LoVo (cell line): ENCODE measurements around the gene HOXD4.
A peak's percentile ranks its signal among the peaks of the same experiment; 100 is the strongest.

Experiments
- DNase-seq: peaks from one replicate; pipeline ENCODE4 v3.0.0-alpha.2; 2016; ENCODE audit warnings: low spot score

Gene HOXD4

GRCh38 chr2:176156807-176157498, 5.6 kb downstream of the HOXD4 start, which contains the start of gene HOXD3:
HOXD3 (plus strand) TSS chr2:176157307; CDS start chr2:176169115, 11,808 bp downstream.
- no peak for DNase-seq

DNA sequence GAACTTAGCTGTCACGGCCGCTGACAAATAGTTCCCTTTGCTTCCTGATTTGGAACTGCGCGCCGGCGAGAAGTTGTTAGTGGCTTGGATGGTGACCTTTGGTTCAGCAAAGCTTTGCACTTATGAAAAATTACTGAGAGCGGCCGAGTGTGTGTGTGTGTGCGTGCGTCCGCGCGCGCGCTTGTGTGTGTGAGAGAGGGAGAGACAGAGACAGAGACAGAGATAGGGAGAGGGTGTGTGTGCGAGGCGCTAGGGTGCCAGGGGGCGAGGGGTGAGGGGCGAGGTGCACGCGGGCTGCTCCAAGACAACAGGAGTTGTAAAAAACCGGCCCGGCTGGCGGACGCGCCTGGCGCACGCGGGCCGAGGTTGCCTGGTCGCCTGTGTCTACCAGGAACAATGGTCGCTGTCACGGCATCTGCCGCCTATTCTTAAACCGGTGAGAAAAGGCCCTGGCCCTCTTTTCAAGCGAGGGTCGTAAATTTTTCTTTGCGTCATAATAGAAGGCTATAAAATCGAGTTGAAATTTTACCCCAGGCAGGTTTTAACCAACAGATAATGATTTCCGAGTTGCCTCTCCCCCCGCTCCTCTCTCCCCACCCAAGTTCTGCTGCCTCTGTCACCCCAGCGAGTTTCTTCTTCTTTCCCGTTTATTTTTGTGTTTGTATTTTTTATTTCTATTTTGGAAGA, 6.3 kb downstream of the HOXD4 start:
- DNase-seq: peak; percentile 20

GRCh38 chr2:176158186-176158591, 6.8 kb downstream of the HOXD4 start:
- DNase-seq: no peak

DNA sequence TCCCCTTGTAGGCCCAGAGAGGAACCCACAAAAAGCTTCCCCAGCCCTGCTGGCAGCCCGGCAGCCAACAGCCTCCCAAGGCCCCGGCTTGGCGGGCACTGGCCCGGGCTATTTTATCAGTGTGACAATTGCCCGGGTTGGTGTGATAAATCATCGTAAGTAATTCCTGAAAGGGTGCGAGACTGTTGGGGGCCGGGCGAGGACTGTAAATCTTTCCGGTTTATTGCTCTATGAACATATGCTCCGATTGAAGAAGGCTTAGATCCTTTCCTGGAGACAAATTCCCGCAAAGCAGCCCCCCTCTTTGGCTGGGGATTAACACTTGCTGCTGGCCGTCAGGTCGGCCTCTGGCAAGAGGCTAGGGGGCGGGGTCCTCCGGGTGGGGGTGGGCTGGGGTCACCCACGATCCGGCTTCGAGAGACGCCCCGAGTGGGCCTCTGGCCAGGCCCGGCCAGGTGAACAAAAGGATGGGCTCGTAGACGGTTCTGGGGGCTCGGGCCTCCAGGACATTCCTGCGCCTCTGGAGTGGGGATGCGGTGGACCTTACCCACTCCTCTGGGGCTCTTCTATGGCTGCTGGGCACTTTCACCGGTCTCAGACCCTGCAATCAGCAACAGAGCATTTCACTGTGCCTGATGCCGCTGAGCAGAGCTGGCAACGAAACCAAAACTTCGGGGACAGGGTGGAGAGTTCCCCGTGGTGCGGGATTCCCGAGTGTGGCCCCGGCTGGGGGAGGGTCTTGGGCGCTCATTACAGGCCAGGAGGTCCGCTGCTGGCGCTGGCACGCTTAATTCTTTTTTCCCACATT, 7.7 kb downstream of the HOXD4 start:
- no peak for DNase-seq

DNA sequence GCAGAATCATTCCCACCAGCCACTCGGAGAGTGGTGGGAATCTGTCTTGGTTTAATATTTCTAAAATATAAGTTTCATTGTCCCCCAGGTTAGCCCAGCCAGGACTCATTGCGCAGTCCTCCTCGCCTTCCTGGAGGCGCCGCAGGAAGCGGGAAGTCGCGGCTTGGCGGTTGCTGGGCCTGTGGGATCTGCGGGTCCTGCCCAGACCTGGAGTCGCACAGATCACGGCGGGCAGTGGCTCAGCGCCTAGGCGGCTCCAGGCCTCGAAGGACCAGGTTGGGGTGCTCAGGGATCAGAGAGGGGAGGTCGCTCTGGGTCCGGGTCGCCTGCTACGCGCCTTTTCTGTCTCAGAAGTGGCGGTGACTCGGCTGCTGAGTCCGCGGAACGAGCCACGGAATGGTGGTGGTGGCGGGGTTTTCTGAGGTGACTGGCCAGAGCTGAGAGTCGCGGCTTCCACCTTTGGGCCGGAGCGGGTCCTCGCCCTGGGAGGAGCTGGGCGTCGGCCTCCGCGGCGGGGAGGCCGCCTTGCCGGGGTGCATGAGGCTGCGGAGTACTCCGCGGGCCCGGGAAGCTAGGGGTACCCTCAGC, 8.4 kb downstream of the HOXD4 start:
- DNase-seq: no peak

DNA sequence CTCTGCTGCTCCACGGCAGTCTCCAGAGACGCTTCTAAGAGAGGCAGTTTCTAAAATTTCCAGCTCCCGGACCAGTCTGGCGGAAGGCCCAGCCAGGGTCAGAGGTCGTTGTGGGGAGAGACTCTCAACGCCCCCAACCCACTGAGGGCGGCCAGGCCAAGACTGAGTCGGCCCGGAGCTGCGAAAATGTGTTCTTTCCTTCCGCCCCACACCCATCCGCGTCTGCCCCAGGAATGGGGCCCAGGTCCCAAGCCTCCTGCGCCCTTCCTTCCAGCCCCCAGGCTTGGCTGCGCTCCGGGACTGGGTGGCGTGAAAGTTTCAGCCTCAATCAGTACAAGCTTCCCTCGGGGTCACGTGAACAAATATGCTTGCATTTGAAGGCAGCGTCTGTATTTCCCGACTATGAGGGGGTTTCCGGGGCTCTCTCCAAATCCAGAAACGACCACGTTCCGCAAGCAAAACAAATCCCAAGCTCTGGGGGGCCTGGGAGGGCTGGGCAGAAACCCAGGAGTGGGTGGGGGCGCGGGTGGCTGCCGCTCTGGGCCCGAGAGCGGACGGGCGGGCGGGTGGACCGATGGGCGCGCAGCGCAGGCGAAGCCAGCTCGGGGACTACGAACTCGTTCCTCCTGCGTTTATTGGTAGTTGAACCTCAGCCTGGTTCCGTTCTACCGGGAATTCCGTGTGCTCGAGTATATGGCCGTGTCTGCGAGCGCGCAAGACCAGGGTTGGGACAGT, 9.1 kb downstream of the HOXD4 start:
- DNase-seq: no peak

DNA sequence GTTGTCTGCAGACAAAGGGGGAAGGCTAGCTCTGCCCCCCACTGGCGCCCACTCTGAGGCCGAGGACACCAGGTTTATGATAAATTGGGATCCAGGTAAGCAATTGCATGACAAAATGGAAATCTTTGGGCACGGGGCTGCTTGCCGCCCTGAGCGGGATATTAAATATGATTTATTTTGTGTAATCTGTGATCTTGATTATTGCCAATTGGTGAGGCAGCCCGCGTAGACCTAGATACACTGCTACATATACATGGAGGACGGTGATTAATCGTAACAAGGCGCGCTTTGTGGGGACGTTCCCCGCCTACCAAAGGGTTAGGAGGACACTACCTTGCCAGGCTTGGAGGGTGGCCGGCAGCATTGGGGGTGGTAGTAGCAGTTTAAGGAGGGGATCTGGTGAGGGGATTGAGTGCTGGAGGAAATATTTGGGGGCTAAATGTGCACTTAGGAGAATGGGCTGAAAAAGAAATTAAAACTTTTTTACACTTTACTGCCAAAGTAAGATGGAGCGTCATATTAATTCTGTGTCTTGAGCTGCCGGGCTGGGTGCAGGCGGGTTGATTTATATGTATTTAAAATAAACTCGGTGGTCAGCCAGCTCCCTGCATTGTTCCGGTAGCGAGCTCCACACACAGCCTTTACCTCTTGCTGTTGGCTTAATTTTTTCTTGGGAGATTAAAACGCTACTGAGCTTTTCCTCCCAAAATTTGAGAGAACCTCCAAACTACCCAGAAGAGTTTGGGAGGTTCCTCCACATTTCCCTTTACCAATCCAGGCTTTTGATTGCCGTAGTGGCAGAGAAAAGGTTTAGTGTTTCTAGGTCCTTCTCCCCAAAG, 9.9 kb downstream of the HOXD4 start:
- DNase-seq: no peak

DNA sequence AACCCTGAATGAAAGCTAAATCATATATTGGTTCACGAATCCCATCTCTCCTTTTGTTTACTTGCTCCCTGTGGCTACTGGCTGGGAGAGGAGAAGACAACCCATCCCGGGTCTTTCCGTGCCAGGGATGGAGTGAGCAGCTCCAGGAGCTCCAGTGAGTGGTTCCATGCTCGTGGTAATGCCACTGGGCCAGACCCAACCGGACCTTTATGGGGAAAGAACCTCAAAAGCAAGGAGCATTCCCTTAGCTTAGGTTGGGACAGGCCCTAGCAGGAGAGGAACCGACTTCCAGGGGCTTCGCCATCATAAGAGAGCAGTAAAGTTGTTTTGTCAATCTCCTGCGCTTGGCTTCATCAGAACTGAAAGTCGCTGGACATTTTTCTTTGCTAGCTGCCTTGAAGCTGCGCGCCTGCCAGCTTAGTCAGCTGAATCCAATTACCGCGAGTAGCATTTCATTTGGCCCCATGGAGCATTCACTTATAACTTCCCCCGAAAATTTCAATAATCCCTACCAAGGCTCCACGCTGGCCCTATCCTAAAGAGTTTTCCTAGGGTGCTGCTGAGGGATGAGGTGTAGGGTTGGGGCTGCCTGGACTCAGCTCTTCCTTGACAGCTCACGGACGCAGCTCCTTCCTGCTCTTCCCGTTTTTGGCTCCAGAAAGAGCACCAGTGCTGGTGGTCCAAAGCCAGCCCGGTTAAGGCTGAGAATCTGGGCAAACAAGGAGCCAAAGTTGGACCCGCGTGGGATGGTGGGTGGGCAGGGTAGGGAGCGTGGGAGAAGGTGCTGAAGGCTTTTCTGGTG, 10.7 kb downstream of the HOXD4 start:
- DNase-seq: no peak

DNA sequence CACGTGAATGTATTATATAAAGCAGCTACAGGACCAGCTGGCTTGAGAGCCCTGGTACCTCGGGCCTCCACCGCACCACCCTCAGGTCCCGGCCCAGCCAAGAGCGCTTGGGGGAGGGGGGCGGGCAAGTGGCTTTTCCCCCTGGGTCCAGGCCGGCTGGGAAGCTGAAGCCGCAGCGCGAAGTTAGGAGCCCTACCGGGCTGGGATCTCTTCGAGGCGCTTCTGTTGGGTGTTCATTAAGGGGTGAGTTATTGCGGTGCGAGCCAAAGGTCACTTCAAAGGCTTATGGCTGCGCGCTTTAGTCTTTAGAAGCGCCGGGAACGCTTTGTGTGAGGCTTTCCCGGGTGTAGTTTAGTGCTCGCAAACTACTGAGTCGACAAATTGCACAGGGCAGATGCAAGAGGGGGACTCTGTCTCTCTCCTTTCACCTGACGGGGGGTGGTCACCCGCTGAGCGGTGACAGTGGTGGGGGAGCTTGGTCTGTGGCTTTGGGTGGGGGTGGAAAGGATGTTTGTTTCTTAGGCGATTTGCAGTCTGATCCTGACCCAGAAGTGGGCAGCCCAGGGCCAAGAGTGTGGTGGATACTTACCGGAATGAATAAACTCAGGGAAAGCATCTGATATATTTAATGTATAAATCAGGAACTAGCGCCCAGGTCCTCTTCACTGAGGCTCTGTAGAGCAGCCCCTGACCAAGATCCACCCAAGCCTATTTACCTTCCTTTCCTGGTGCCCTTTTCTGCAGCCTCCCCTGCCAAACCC, 11.7 kb downstream of the HOXD4 start:
- no peak for DNase-seq

DNA sequence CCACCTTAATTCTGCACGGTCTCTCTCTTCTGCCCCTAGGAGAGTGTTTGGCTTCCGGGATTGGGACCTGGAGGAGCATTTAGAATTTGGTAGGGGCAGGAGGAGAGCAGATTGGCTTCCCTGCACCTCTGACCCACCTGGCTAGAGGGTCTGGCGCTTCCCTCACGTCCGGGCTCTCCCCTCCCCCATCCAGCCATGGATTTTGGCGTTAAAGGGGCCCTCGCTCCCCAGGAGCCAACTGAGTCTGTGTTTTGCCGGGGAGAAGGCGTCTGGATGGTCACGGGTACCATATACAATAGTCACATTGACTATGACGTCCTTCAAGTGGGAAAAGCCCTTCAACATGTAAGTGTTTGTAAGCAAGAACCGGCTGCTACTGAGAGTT, 12.3 kb downstream of the HOXD4 start:
- DNase-seq: no peak

GRCh38 chr2:176164201-176164600, 12.9 kb downstream of the HOXD4 start:
- no peak for DNase-seq

DNA sequence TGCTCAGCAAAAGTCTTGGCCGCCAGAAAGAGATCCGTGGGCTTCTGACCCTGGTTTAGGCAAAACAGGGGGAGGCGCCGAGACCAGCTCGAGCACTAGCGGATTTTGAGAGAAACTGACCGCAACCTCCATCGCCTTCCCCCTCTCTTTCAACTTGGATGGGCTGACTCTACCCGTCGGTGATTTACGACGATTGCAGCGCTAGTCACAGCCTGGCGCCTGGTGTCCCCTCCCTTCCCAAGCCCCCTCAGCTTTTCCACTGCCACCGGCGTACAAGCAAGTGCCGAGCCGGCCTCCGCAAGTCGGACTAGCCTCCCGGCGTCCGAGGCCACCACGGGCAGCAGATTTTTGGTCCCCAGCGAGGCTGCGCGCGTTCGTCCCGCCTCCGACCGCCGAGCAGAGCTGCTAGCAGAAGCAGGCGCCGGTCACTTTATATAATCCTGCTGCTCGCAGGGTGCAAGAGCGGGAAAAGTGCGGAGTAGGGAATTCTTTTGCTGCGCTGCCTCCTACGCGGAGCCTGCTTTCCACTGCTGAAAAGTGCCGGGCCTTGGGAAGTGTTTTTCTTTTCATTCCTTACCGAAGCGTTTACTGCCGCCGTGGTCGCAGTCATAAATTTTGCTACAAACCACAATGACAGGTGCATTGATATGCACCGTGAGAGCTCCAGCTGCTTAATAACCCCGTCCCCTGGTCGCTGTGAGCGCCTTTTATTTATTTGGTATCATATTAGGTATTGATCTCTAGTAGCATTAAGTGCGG, 13.4 kb downstream of the HOXD4 start:
- no peak for DNase-seq

- DNase-seq: no peak
These were observed 14.2 kb downstream of the HOXD4 start for GRCh38 chr2:176165370-176166050.

DNA sequence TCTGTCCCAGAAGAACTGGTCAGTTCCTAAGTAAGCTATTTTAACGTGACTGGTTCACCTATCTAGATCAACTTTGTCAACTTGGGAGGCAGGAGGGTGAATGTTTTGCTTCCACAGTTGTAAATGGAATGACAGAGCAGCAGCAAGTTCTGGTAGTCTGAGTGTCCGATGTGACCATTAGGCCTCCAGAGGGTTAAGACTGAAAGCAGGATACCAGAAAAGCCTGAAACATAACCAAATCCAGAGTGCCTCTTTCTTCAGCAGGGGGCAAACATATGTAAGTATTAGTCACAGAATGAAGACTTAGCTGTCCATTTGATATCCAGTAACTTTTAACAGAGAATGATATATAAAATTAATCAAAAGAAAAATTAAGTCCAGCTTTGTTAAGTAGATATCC, 14.9 kb downstream of the HOXD4 start:
- DNase-seq: no peak

GRCh38 chr2:176167398-176167797, 16.0 kb downstream of the HOXD4 start:
- no peak for DNase-seq

DNA sequence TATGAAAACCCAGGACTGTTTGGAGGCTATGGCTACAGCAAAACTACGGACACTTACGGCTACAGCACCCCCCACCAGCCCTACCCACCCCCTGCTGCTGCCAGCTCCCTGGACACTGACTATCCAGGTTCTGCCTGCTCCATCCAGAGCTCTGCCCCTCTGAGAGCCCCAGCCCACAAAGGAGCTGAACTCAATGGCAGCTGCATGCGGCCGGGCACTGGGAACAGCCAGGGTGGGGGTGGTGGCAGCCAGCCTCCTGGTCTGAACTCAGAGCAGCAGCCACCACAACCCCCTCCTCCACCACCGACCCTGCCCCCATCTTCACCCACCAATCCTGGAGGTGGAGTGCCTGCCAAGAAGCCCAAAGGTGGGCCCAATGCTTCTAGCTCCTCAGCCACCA, 17.8 kb downstream of the HOXD4 start:
- no peak for DNase-seq

GRCh38 chr2:176169711-176170110, 18.4 kb downstream of the HOXD4 start:
- DNase-seq: no peak
